GM18861 (cell line): ENCODE measurements around the gene FOLR3.
"Not testable (repeated sequence)": the region's sequence is repeated elsewhere in the genome, so short reads cannot be mapped to it uniquely, and the experiment has no call there.

Experiments used
- ATAC-seq: cut with Tn5 transposase; IDR thresholded peaks from one replicate; pipeline ENCODE4 v1.9.1; 2021; ENCODE audit not compliant: unreplicated experiment

FOLR3 gene

GRCh38 chr11:72135473-72135872 lies at the start of gene FOLR3:
Gene FOLR3, plus strand, starts transcription at chr11:72135725. Its CDS starts 228 bp downstream, at chr11:72135953.
- not testable (repeated sequence) for ATAC-seq

DNA sequence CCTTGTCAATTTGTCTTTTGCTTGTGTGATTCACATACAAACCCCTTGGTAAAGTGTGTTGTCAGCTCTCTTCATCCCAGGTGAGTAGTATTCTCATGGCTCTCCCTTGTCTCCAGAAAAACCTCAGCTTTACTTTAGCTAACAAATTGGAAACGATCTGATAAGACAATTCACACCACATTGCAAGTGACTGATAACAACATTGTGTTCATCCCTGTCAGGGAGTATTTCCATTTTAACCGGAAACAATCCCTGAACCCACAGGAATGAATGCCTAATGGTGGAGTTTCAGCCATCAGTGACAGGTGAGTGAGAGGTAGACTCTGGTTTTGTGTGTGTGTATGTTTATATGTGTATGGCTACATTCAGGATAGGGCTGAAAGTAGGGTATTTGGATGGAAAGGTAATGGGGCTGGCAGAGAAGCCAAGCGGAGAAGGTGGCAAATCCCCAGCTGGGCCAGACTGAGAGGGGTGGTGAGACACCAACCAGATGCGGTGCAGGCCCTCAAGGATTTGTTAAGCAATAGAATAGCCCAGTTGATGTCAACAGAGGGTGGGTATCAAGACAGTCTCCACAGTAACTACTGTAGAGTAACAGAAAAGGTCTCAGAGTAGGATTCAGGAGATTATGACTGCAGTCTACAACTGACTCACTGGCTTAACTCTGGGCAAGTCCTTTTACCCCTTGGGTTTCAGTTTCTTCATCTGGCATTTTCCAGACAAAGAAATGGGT lies 47.3 kb upstream of the FOLR3 start:
- ATAC-seq, result no peak

- peak; percentile 57 for ATAC-seq
Measured at GRCh38 chr11:72091292-72091691, 44.2 kb upstream of the FOLR3 start.

GRCh38 chr11:72098741-72099140 lies 36.8 kb upstream of the FOLR3 start:
- ATAC-seq, result no peak

- ATAC-seq, result no peak
Measured at GRCh38 chr11:72100009-72100408, 35.5 kb upstream of the FOLR3 start.

DNA sequence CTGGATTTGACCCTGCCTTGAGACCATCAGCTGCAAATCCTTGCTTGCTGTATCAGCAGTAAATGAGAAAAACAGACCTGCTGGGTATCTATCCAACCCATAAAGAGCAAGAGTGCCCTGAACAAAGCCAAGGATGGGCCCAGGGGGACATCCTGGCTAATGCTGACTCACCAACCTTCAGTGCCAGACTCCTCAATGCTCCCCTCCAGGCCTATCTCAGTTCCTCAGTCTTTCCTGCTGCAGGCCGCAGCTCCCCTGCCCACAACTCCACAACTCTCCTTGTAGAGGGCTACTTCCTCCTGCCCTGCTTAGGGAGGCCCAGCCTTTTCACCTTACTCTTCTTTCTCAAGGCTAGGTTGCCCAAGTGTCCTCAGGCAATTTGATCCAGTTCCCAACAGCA lies 35.1 kb upstream of the FOLR3 start:
- ATAC-seq, result no peak

DNA sequence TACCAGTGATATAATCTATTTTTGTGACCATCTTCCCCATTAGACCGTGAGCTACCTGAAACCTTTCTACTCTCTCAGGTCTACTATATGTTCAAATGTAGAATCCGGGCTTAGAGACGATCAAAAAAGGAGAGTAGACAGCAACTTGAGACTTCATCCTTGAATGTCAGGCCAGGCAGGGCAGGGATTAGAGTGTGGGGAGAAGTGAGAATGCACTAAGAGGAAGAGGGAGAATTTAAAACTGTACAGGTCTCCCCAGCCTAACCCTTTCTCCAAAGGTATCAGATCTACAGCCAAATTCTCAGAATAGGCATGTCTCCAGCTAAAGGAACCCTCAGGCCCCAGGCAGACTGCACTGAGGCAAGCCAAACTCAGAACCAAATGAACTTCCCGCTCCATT lies 33.4 kb upstream of the FOLR3 start:
- no peak for ATAC-seq

- no peak for ATAC-seq
Measured at GRCh38 chr11:72102631-72102945, 32.9 kb upstream of the FOLR3 start.

DNA sequence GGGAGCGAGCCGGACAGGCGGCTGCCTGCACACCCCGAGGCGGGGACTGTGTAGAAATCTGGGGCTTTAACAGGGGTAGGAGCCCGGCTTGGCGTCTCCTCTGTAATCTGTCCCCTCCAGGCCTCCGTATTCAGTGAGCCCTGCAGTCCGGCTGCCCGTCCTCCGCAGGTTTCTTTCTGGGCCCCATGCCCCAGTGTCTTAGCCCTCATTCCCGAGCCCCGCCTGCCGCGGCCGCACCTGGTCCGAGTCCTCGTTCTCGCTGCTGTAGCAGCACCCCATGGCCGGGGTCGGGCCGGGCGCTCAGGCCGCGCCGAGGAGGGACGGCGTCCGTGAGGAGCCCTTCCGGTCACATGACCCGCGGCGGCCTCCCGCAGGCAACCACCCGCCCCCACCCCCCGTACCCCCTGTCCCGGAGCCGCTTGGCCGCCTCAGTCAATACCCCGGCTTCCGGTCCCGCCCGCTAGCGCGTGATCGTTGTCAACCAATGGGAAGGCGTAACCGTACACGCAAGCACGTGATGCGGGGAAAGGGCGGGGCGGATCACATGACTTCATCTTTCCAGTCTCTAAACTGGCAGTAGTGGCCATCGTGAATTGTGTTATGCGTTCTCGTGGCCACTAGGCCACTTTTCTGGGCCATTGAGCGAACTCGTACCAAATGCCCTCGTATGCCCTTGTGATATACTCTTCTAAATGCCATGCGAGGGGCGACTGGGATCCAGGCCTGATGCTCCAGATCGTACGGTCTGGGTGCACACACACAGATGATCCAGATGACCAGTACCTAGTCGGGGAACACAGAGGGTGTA lies 32.4 kb upstream of the FOLR3 start, which contains the start of gene LAMTOR1:
Gene LAMTOR1, minus strand, starts transcription at position 352 of the 808 bp plus-strand sequence. Its CDS starts 73 bp downstream, at position 279.
- peak; percentile 74 for ATAC-seq

GRCh38 chr11:72103754-72104167 lies 31.8 kb upstream of the FOLR3 start:
- no peak for ATAC-seq

- no peak for ATAC-seq
Measured at GRCh38 chr11:72105888-72106287, 29.6 kb upstream of the FOLR3 start, which contains the start of gene TOMT. Gene TOMT, plus strand, starts transcription at chr11:72105924. Its CDS starts 28 bp downstream, at chr11:72105952.

DNA sequence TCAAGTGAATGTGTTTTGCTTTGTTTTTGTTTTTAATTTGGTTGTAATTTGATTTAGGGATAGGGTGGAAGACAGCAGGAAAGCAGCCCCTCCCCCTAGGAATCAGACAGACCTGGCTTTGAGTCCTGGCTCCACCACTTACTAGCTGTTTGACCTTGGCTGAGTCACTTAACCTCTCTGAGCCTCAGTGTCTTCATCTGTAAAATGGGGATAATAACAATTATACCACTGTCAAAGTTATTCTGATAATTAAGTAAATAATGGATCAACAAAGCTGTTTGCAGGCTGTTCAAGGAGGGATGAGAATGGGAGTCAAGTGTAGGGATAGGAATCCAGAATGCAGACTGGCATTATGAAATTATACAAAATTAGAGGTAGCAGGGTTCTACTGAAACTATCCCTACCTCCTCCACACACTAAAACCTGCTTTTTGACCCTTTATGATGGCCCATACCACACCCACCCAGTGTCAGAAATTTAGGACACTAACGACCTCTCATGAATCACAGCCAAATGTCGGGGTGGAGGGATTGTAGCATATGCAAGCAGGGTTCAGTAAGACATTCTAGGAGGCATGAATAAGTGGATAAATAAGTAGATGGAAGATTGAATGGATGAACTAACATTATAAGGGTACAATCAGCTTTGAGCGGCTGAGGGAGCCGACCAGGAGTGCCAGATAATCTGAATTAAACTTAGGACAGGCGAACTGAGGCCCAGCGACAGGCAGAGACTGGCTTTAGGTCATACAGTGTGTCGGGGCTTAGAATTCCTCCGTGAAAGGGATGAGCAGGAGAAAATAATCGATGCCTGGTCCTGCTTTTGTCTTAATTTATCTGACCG lies 24.0 kb upstream of the FOLR3 start:
- ATAC-seq, result no peak

GRCh38 chr11:72112143-72112977 lies 23.2 kb upstream of the FOLR3 start, which contains the start of gene ANAPC15:
Gene ANAPC15, minus strand, starts transcription at chr11:72112695. Its CDS starts 1,419 bp downstream, at chr11:72111276.
- ATAC-seq, result peak; percentile 83

GRCh38 chr11:72112978-72113808 lies 22.3 kb upstream of the FOLR3 start:
- no peak for ATAC-seq

DNA sequence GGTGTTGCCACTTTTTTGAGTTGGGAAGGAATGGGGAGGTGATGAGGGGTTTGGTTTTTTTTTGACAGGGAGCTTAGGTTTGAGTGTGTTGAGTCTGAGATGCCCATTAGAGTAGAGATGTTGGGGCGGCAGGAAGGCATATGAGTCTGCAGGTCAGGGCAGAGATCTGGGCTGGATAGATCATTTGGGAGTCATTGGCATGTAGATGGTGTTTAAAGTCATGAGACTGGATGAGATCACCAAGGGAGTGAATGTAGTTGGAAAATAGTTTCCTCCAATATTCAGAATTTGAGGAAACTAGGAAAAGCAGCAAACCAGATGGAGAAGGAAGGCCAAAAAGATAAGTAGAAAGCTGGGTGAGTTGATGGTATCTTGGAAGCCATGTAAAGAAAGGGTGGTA lies 21.0 kb upstream of the FOLR3 start:
- no peak for ATAC-seq

DNA sequence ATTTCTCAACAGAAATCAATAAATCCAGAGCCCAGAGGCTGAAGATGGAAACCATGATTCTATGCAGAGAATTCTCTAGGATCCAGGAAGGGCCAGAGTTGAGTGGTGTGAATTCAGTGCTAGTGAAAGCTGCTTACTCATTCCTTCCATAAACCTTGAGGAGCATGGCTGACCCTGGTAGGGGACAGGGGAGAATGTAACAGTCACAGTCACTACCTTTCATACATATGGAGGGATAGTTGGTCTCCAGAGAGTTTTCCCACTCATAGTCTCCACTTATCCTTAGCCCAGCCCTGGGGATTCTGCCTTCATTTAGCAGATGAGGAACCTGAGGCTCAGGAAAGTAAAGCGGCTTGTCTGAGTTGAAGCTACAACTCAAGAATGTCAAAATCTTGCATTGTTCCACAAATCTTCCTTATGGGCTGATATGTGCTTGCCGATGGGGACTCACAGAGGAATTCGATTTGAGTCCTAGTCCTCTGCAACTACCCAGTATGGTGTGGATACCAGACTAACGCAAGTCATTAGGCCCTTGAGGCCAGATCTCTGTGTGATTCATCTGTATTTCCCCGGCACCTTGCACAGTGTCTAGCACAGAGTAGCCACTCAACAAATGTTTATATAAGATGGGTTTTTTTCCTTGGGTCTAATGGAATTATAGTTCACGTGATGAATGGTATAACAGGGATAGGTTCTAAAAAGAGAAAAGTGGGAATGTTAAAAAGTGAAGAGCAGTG lies 19.3 kb upstream of the FOLR3 start:
- no peak for ATAC-seq

DNA sequence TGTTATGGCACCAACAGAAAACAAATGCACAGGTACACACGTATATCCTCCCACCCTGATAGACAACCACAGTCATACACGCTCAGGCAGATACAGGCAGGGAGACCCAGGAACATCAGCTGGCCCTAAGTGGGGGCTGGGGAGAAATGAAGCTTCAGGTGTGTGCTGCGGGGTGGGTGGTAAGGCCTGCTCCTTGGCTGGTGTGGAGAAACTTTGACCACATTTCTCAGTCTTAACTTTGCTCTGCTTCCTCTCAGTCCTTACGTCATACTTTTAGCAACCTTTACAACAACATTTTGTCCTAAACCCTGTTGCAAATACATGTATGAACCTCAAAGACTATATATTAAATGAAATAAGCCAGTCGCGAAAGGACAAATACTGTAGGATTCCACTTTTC lies 16.3 kb upstream of the FOLR3 start:
- ATAC-seq, result no peak

DNA sequence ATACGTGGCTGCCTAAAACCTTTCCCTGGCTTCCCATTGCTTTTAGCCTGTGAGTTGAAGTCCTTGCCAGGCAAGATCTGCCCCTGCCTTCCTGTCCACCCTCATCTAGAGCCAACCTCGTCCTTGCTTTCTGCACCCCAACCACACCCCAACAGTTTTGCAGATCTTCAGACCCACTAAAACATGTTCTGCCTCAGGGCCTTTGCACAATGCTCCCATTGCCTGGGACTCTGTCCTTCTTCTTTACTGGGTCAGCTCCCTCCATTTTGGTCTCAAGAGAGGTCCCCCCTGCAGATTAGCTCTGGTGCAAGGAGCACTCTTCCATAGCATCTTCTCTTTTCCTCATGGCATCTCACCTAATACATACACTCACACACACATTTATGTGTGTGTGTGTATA lies 14.6 kb upstream of the FOLR3 start:
- no peak for ATAC-seq

DNA sequence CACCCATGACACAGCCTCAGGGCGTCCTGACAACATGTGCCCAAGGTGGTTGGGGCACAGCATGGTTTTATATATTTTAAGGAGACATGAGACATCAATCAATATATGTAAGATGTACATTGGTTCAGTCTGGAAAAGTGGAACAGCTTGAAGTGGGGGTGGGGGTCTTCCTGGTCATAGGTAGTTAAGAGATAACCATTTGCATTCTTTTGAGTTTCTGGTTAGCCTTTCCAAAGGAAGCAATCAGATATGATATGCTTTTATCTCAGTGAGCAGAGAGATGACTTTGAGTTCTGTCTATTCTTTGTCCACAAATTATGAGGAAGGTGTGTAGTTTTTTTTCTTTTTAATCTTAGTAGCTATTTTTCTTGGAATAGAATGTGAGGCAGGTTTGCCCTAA lies 12.9 kb upstream of the FOLR3 start:
- no peak for ATAC-seq
